Peyer's patch (tissue), 4 donors: ENCODE results near the gene RBM23. TPM values are rescaled to one million over a fixed set of nuclear protein-coding genes. Genes with fewer than 3 reads are reported as not detected.

Experiments
- DNase-seq, 3 donors: peaks; one replicate each; pipeline ENCODE4 v3.0.0-alpha.2; 2017 to 2019
- H3K27ac ChIP-seq, 4 donors: fragments of 200-600 bp; sonication (generic); one replicate each; pipeline ENCODE4 v1.5.1; 2016 to 2019
- H3K27me3 ChIP-seq, 2 donors: fragments of 200-600 bp; sonication (generic); one replicate each; pipeline ENCODE4 v1.5.1; 2019
- H3K36me3 ChIP-seq, 3 donors: fragments of 200-600 bp; sonication (generic); one replicate each; pipeline ENCODE4 v1.5.1; 2016 to 2019
- H3K4me1 ChIP-seq, 4 donors: fragments of 200-600 bp; sonication (generic); one replicate each; pipeline ENCODE4 v1.5.1; 2016 to 2019
- H3K4me3 ChIP-seq, 4 donors: fragments of 200-600 bp; sonication (generic); 1 replicate in 3 of 4; 2 replicates in 1 of 4; pipeline ENCODE4 v1.5.1; 2016 to 2019; ENCODE audit warnings: mild to moderate bottlenecking in 1 of 4
- H3K9me3 ChIP-seq, 4 donors: fragments of 200-600 bp; sonication (generic); one replicate each; pipeline ENCODE4 v1.5.1; 2016 to 2019; ENCODE audit warnings: mild to moderate bottlenecking in 1 of 4
- CTCF ChIP-seq, 6 experiments: fragments of 450-650 bp in 4 of 6; fragments of 200-600 bp in 2 of 6; sonication (generic) in 1 of 6; IDR thresholded peaks; one replicate each; pipeline ENCODE4 v1.5.1; 2017 to 2019; ENCODE audit warnings: antibody characterized with exemption in 6 of 6, mild to moderate bottlenecking in 3 of 6, moderate library complexity in 1 of 6
- POLR2A ChIP-seq, 2 donors: fragments of 450-650 bp; IDR thresholded peaks; one replicate each; pipeline ENCODE4 v1.5.1; 2017; ENCODE audit warnings: antibody characterized with exemption in 2 of 2, mild to moderate bottlenecking in 2 of 2, moderate library complexity in 2 of 2
- total RNA-seq, 4 donors: library from RNA; depleted of rRNA; stranded (reverse); fragments of >200 nt; gene quantifications; one replicate each; pipeline ENCODE4 v1.1.0, GENCODE V29; 2016

RBM23 gene
- total RNA-seq, 4 donors from 2014 or later = 84.4 to 155 (median 116) TPM

GRCh38 chr14:22901799-22902198, 17.1 kb downstream of the RBM23 start:
- peaks cover 0 to 66% (median 0%) of the 10 kb centered on the region in 3 donors for H3K36me3 ChIP-seq

GRCh38 chr14:22900081-22900799, 18.7 kb downstream of the RBM23 start:
- Histone ChIP-seq H3K27ac (peak overlapping the region in 2 of 4 donors; percentile 19 to 22), H3K36me3 (peaks cover 0 to 50% (median 0%) of the 10 kb centered on the region in 3 donors), H3K4me3 (no peak overlapping the region), H3K4me1 (no peaks in the 10 kb centered on the region), H3K27me3 (no peaks in the 10 kb centered on the region), H3K9me3 (no peaks in the 10 kb centered on the region)
- DNase-seq = peak; percentile 54 to 67 (median 63)
- TF ChIP-seq CTCF (IDR thresholded peaks at IDR 0.05) = peak in 5 of 6 experiments; percentile 31 to 68 (median 63)
- TF ChIP-seq POLR2A (IDR thresholded peaks at IDR 0.05) = no peak

More at GRCh38 chr14:22901799-22902198, 17.1 kb downstream of the RBM23 start:
- TF ChIP-seq POLR2A (IDR thresholded peaks at IDR 0.05) = no peak
- no peak for TF ChIP-seq CTCF (IDR thresholded peaks at IDR 0.05)
- H3K9me3 ChIP-seq = no peaks in the 10 kb centered on the region
- no peaks in the 10 kb centered on the region for H3K27me3 ChIP-seq
- DNase-seq = no peak
- H3K4me3 ChIP-seq = no peak overlapping the region
- no peak overlapping the region for H3K27ac ChIP-seq
- no peaks in the 10 kb centered on the region for H3K4me1 ChIP-seq

- H3K4me3 ChIP-seq = no peak overlapping the region
- peak in 1 of 3 donors; percentile 1 for DNase-seq
- TF ChIP-seq CTCF (IDR thresholded peaks at IDR 0.05) (no peak), POLR2A (IDR thresholded peaks at IDR 0.05) (no peak)
- peaks cover 0 to 33% (median 0%) of the 10 kb centered on the region in 3 donors for H3K36me3 ChIP-seq
- no peaks in the 10 kb centered on the region for H3K4me1 ChIP-seq
- no peaks in the 10 kb centered on the region for H3K27me3 ChIP-seq
- no peak overlapping the region for H3K27ac ChIP-seq
- no peaks in the 10 kb centered on the region for H3K9me3 ChIP-seq
Measured at GRCh38 chr14:22898302-22899090, 20.5 kb downstream of the RBM23 start.

- peak in 1 of 3 donors; percentile 15 for DNase-seq
- Histone ChIP-seq H3K36me3 (peaks cover 0 to 21% (median 0%) of the 10 kb centered on the region in 3 donors), H3K9me3 (no peaks in the 10 kb centered on the region), H3K27ac (no peak overlapping the region), H3K4me3 (no peak overlapping the region), H3K4me1 (no peaks in the 10 kb centered on the region), H3K27me3 (no peaks in the 10 kb centered on the region)
- TF ChIP-seq CTCF (IDR thresholded peaks at IDR 0.05) (no peak), POLR2A (IDR thresholded peaks at IDR 0.05) (no peak)
Measured at GRCh38 chr14:22897357-22897756, 21.6 kb downstream of the RBM23 start.

- Histone ChIP-seq H3K4me3 (no peak overlapping the region), H3K9me3 (no peaks in the 10 kb centered on the region), H3K4me1 (no peaks in the 10 kb centered on the region), H3K27me3 (no peaks in the 10 kb centered on the region), H3K27ac (no peak overlapping the region), H3K36me3 (peaks cover 0 to 15% (median 0%) of the 10 kb centered on the region in 3 donors)
- peak in 1 of 3 donors; percentile 1 for DNase-seq
- TF ChIP-seq POLR2A (IDR thresholded peaks at IDR 0.05) (no peak), CTCF (IDR thresholded peaks at IDR 0.05) (no peak)
Measured at GRCh38 chr14:22896760-22897159, 22.2 kb downstream of the RBM23 start.
